GM21825 (cell line): Measurements from ENCODE around the gene UPK2.
"Not testable (repeated sequence)": the region's sequence is repeated elsewhere in the genome, so short reads cannot be mapped to it uniquely, and the experiment has no call there.

Experiments
- ATAC-seq: cut with Tn5 transposase; IDR thresholded peaks from one replicate; pipeline ENCODE4 v1.9.1; 2021; ENCODE audit warnings: mild to moderate bottlenecking, moderate library complexity; ENCODE audit not compliant: unreplicated experiment

Gene UPK2

DNA sequence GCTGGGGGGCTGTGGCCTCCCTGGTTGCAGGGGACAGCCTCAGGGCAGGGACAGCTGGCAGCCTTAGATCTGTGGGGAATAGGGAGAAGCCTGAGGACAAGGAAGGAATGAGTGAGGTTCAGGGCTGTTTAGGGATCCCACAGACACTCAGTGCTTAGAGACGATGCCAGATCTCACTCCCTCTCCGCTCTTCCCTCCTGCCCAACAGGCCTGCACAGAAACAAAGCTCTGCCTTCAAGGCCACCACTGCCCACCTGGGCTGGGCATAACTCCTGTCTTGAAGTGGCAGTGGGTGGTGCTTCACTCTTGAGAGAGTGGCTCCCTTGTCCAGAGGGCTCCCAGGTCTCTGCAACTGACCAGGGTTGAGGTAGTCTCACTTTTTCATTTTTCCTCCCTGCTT lies 28.7 kb downstream of the UPK2 start:
- ATAC-seq = no peak

DNA sequence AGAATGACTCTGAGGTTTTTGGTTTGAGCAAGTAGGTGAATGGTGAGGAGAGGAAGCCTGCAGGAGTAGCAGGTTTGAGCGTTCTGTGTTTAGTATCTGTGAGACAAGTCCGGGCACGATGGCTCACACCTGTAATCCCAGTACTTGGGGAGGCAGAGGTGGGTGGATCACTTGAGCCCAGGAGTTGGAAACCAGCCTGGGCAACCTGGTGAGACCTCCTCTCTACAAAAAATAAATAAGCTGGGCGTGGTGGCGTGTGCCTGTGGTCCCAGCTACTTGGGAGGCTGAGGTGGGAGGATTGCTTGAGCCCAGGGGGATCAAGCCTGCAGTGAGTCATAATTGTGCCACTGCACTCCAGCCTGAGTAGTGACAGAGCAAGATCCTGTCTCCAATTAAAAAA lies 32.2 kb downstream of the UPK2 start:
- no peak for ATAC-seq

DNA sequence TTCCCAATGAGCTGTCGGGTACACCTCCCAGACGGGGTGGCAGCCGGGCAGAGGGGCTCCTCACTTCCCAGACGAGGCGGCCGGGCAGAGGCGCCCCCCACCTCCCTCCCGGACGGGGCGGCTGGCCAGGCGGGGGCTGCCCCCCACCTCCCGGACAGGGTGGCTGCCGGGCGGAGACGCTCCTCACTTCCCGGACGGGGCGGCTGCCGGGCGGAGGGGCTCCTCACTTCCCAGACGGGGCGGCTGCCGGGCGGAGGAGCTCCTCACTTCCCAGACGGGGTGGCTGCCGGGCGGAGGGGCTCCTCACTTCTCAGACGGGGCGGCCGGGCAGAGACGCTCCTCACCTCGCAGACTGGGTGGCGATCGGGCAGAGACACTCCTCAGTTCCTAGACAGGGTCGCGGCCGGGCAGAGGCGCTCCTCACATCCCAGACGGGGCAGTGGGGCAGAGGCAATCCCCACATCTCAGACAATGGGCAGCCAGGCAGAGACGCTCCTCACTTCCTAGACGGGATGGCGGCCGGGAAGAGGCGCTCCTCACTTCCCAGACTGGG lies 35.5 kb downstream of the UPK2 start:
- not testable (repeated sequence) for ATAC-seq

DNA sequence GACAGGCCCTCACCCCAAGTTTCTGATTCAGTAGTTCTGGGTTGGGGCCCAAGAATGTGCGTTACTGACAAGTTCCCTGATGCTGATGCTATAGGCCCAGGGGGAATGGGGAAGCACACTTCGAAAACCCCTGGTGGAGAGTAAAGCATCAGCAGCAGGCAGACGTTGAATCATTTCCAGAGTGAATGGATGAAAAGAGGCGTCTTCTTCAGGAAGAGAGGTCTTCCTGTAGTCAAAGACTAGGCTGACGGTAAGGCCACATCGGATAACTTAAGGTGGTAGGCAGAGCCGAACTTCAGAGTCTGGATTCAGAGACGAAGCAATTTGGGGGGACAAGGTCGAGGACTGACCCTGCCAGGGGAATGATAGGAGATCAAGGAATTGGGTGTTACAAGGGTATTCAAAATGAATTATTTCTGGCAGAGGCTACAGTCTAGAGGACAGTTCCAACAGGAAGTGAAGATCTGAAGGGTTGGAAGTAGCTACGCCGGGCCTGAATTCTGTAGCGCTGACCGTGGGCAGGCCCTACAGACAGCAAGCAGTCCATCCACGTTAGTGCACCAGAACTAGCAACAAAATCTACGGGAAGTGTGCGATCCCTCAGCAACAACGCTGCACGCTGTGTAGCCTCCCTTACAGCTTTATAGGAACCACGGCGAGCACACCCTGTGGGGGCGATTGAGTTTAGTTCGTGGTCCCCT lies 41.0 kb downstream of the UPK2 start:
- peak; percentile 29 for ATAC-seq

DNA sequence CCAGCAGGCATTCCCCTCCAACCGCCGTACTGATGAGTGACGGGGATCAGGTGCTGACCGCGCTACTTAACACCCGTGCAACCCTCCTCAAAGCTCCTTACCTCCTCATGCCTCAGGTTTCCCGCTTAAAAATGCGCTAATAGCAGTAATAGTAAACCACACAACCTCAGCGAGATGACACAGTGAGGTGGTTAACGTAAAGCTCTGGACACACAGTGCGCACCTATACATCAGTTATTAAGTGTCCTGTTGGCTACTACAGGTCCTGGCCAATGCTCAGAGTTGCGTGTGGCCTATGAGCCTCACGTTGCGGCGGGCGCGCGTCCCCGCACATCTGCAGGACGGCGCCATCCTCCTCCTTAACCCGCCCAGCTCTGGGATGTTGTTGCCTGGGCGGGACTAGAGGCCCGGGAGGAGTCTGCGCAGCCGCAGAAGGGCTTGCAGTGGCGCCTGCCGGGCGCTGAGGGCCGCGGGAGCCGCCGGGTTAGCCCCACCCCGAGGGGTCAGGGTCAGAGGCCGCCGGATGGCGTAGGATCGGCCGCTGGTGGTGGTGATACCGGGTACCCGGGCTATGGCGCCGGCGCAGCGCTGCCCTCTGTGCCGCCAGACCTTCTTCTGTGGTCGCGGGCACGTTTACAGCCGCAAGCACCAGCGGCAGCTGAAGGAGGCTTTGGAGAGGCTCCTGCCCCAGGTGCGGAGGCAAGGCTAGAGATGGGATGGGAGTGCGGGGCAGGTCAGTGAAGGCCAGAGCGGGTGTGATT lies 41.7 kb downstream of the UPK2 start, which contains the start of gene CENATAC:
Gene CENATAC, plus strand, starts transcription at position 512 of the 761 bp plus-strand sequence. Its CDS starts 60 bp downstream, at position 572.
- peak; percentile 91 for ATAC-seq

DNA sequence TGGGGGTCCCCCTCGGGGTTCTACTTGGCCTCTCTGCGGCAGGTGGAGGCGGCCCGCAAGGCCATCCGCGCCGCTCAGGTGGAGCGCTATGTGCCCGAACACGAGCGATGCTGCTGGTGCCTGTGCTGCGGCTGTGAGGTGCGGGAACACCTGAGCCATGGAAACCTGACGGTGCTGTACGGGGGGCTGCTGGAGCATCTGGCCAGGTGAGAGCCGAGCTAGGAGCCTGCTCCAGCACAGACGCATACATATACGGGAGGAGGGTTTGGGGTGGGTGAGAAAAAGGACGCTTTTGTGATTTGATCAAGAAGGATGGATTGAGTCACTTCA lies 42.3 kb downstream of the UPK2 start:
- peak; percentile 13 for ATAC-seq

DNA sequence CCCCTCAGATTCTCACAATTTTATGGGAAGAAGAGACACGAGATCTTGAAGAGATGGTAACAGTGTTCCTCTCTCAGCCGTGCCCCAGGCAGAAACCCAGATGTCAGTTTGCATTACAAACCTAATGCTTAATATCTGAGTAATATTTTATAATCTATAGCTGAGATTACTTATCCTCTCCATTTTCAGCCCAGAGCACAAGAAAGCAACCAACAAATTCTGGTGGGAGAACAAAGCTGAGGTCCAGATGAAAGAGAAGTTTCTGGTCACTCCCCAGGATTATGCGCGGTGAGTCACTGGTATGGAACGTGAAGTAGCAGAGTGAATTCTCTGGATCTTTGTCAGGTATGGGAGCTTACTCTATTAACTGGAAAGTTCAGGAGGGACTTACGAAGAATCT lies 42.7 kb downstream of the UPK2 start:
- ATAC-seq = no peak

DNA sequence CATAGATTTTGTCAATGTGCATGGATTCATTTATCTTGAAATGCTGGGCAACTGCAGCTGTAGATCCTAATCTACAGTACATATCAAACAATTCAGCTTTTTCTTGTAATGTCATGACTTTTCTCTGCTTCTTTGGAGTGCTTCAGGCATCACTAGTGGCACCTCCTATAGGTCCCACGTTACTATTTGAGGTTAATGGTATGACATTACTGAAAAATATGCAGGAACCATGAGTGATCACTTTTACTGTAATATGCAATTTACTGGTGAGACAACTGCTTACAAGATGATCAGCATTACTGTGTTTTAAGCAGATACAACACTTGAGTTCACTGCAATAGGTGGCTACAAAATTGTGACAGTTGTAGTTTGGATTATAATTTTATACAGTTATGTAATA lies 44.8 kb downstream of the UPK2 start:
- no peak for ATAC-seq

DNA sequence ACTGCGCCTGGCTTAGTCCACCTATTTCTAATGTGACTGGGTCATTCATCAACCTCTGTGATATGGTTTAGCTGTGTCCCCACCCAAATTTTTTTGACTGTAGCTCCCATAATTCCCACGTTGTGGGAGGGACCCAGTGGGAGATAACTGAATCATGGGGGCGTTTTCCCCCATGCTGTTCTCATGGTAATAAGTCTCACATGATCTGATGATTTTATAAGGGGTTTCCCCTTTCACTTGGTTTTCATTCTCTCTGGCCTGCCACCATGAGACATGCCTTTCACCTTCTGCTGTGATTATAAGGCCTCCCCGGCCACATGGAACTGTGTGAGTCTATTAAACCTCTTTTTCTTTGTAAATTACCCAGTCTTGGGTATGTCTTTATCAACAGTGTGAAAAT lies 50.6 kb downstream of the UPK2 start:
- no peak for ATAC-seq
